ENCODE measurements around the gene NDUFAF2. TPM values are rescaled to one million over a fixed set of nuclear protein-coding genes. Genes with fewer than 3 reads are reported as not detected.

Gene NDUFAF2
- total and polyA plus RNA-seq, 2 experiments from 2014 or later: 28.8 to 51.2 TPM

GRCh38 chr5:60993425-60993824, 48.4 kb downstream of the NDUFAF2 start:
- H3K27me3 ChIP-seq: no peaks in the 10 kb centered on the region
- no peaks in the 10 kb centered on the region for H3K36me3 ChIP-seq
- no peak overlapping the region for H3K4me3 ChIP-seq
- H3K27ac ChIP-seq: no peak overlapping the region
- TF ChIP-seq CTCF (IDR thresholded peaks at IDR 0.05; ENCODE audit: low read depth, low read length): no peak
- DNase-seq (ENCODE audit: low read depth in 1 of 2, low spot score in 1 of 2): no peak
- H3K4me1 ChIP-seq (ENCODE audit: low read depth): no peaks in the 10 kb centered on the region
- no peaks in the 10 kb centered on the region for H3K9me3 ChIP-seq (ENCODE audit: low read depth)

GRCh38 chr5:60993875-60994571, 49.0 kb downstream of the NDUFAF2 start:
- Histone ChIP-seq H3K27me3 (no peaks in the 10 kb centered on the region), H3K9me3 (ENCODE audit: low read depth) (no peaks in the 10 kb centered on the region), H3K4me1 (ENCODE audit: low read depth) (no peaks in the 10 kb centered on the region), H3K4me3 (no peak overlapping the region), H3K36me3 (no peaks in the 10 kb centered on the region), H3K27ac (no peak overlapping the region)
- DNase-seq (ENCODE audit: low read depth in 1 of 2, low spot score in 1 of 2): no peak
- no peak for TF ChIP-seq CTCF (IDR thresholded peaks at IDR 0.05; ENCODE audit: low read depth, low read length)

GRCh38 chr5:60996368-60996767, 51.4 kb downstream of the NDUFAF2 start:
- Histone ChIP-seq H3K36me3 (no peaks in the 10 kb centered on the region), H3K4me1 (ENCODE audit: low read depth) (no peaks in the 10 kb centered on the region), H3K27ac (no peak overlapping the region), H3K4me3 (no peak overlapping the region), H3K27me3 (no peaks in the 10 kb centered on the region), H3K9me3 (ENCODE audit: low read depth) (no peaks in the 10 kb centered on the region)
- no peak for TF ChIP-seq CTCF (IDR thresholded peaks at IDR 0.05; ENCODE audit: low read depth, low read length)
- DNase-seq (ENCODE audit: low read depth in 1 of 2, low spot score in 1 of 2): no peak

- H3K4me1 ChIP-seq (ENCODE audit: low read depth): no peaks in the 10 kb centered on the region
- no peak overlapping the region for H3K4me3 ChIP-seq
- peak in 1 of 2 donors; percentile 20 for DNase-seq (ENCODE audit: low read depth in 1 of 2, low spot score in 1 of 2)
- H3K9me3 ChIP-seq (ENCODE audit: low read depth): no peaks in the 10 kb centered on the region
- no peaks in the 10 kb centered on the region for H3K36me3 ChIP-seq
- no peak for TF ChIP-seq CTCF (IDR thresholded peaks at IDR 0.05; ENCODE audit: low read depth, low read length)
- H3K27ac ChIP-seq: no peak overlapping the region
- no peaks in the 10 kb centered on the region for H3K27me3 ChIP-seq
Observed at GRCh38 chr5:60997721-60998120, 52.7 kb downstream of the NDUFAF2 start.

- no peak for DNase-seq (ENCODE audit: low read depth in 1 of 2, low spot score in 1 of 2)
- Histone ChIP-seq H3K27ac (no peak overlapping the region), H3K9me3 (ENCODE audit: low read depth) (no peaks in the 10 kb centered on the region), H3K4me3 (no peak overlapping the region), H3K27me3 (no peaks in the 10 kb centered on the region), H3K4me1 (ENCODE audit: low read depth) (no peaks in the 10 kb centered on the region), H3K36me3 (no peaks in the 10 kb centered on the region)
- TF ChIP-seq CTCF (IDR thresholded peaks at IDR 0.05; ENCODE audit: low read depth, low read length): no peak
Observed at GRCh38 chr5:61000887-61001286, 55.9 kb downstream of the NDUFAF2 start.
